Stomach (tissue), 9 donors: ENCODE data around the gene TBATA. TPM values are rescaled to one million over a fixed set of nuclear protein-coding genes. Genes with fewer than 3 reads are reported as not detected.

Source experiments
- DNase-seq, 2 donors: peaks; one replicate each; pipeline versions ENCODE4 v3.0.0 to v3.0.0-alpha.2; 2013 to 2019
- H3K27ac ChIP-seq, 5 donors: fragments of 200-600 bp in 4 of 5; sonication (generic) in 4 of 5; one replicate each; pipeline ENCODE4 v1.5.1; 2013 to 2019; ENCODE audit warnings: mild to moderate bottlenecking in 1 of 5, moderate library complexity in 1 of 5
- H3K27me3 ChIP-seq, 3 donors: fragments of 200-600 bp; sonication (generic); one replicate each; pipeline ENCODE4 v1.5.1; 2017 to 2019; ENCODE audit warnings: mixed run types in 1 of 3
- H3K36me3 ChIP-seq, 4 donors: fragments of 200-600 bp; sonication (generic); 1 replicate in 3 of 4; 2 replicates in 1 of 4; pipeline ENCODE4 v1.5.1; 2016 to 2019
- H3K4me1 ChIP-seq, 4 donors: fragments of 200-600 bp; sonication (generic); one replicate each; pipeline ENCODE4 v1.5.1; 2016 to 2019
- H3K4me3 ChIP-seq, 4 donors: fragments of 200-600 bp; sonication (generic) in 3 of 4; one replicate each; pipeline ENCODE4 v1.5.1; 2016 to 2019; ENCODE audit warnings: mild to moderate bottlenecking in 1 of 4
- H3K9me3 ChIP-seq, 4 donors: fragments of 200-600 bp; sonication (generic); one replicate each; pipeline ENCODE4 v1.5.1; 2016 to 2019
- EP300 ChIP-seq: sonication (generic); formaldehyde crosslinking; IDR thresholded peaks from one replicate; pipeline ENCODE4 v1.6.1; 2017; ENCODE audit warnings: antibody characterized with exemption
- POLR2A ChIP-seq, 4 donors: fragments of 450-650 bp; IDR thresholded peaks; one replicate each; pipeline ENCODE4 v1.6.1; 2016; ENCODE audit warnings: antibody characterized with exemption in 4 of 4, control low read depth in 2 of 4, mild to moderate bottlenecking in 1 of 4, moderate library complexity in 1 of 4
- POLR2AphosphoS5 ChIP-seq, 3 donors: sonication (generic); formaldehyde crosslinking; IDR thresholded peaks; one replicate each; pipeline ENCODE4 v1.6.1; 2016; ENCODE audit warnings: antibody characterized with exemption in 3 of 3
- WGBS, 5 donors: extraction: QIAGEN DNeasy Blood & Tissue Kit in 3 of 5; methylation state at CpG; one replicate each; pipeline versions ENCODE4 v1.1.5 to v1.1.7; 2013 to 2018; 5-methylcytosine and 5-hydroxymethylcytosine counted together
- intact Hi-C: fragments of 100-400 bp; cut with DNase I; formaldehyde crosslinking; loops from one replicate; pipeline ENCODE4 v1.15.1; 2023; ENCODE audit warnings: low total_unique reads
- polyA plus RNA-seq, 3 donors: library from polyadenylated mRNA; stranded (reverse); fragments of 200-250 nt; gene quantifications; one replicate each; pipeline ENCODE4 v1.2.3, GENCODE V29; 2013
- total RNA-seq, 5 donors: library from RNA; depleted of rRNA; stranded (reverse); fragments of >200 nt; gene quantifications; one replicate each; pipeline versions ENCODE4 v1.1.0 to v1.2.3, GENCODE V29; 2014 to 2016
- TF ChIP-seq, protein P1 (sequence below), 7 experiments: fragments of 450-650 bp in 4 of 7; fragments of 200-600 bp in 3 of 7; sonication (generic) in 3 of 7; IDR thresholded peaks; one replicate each; pipeline ENCODE4 v1.5.1; 2016 to 2019; ENCODE audit warnings: antibody characterized with exemption in 7 of 7, control low read depth in 2 of 7, mild to moderate bottlenecking in 1 of 7
- donor health status: healthy with polysubstance abuse.
- donor health status: Bipolar disorder and iron deficiency.
- donor health status: healthy.

The TBATA gene
- total and polyA plus RNA-seq, 8 donors, result not detected

DNA sequence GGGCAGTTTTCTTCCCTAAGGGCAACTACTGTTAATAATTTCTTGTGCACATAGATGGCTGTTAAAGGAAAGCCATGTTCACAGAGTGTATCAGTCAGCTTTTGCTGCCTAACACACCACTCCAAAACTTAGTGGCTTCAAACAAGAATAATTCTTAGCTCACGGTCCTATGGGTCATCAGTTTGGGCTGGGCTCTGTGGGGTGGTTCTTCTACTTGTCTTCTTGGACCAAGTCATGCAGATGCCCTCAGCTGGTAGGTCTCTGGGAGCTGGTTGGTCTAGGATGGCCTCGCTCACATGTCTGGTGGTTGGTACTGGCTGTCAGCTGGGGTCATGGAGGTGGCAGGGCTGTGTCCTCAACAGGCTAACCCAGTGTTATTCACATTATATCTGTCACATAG is 39.6 kb downstream of the TBATA start:
- no peak overlapping the region for H3K27ac ChIP-seq
- intact Hi-C loops, result no loop called here
- H3K4me1 ChIP-seq, result peaks cover 5 to 26% (median 16%) of the 10 kb centered on the region in 4 donors
- no peaks in the 10 kb centered on the region for H3K27me3 ChIP-seq
- DNase-seq, result no peak
- no peaks in the 10 kb centered on the region for H3K9me3 ChIP-seq
- WGBS, 5 donors, result 69 to 97% (median 89%) methylated on average over 2 of the region's 2 CpGs
- H3K36me3 ChIP-seq, result no peaks in the 10 kb centered on the region
- no peak overlapping the region for H3K4me3 ChIP-seq
- TF ChIP-seq POLR2AphosphoS5 (IDR thresholded peaks at IDR 0.05) (no peak), POLR2A (IDR thresholded peaks at IDR 0.05) (no peak), EP300 (no peak)
- TF ChIP-seq, protein P1, sequence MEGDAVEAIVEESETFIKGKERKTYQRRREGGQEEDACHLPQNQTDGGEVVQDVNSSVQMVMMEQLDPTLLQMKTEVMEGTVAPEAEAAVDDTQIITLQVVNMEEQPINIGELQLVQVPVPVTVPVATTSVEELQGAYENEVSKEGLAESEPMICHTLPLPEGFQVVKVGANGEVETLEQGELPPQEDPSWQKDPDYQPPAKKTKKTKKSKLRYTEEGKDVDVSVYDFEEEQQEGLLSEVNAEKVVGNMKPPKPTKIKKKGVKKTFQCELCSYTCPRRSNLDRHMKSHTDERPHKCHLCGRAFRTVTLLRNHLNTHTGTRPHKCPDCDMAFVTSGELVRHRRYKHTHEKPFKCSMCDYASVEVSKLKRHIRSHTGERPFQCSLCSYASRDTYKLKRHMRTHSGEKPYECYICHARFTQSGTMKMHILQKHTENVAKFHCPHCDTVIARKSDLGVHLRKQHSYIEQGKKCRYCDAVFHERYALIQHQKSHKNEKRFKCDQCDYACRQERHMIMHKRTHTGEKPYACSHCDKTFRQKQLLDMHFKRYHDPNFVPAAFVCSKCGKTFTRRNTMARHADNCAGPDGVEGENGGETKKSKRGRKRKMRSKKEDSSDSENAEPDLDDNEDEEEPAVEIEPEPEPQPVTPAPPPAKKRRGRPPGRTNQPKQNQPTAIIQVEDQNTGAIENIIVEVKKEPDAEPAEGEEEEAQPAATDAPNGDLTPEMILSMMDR (IDR thresholded peaks at IDR 0.05), result no peak

DNA sequence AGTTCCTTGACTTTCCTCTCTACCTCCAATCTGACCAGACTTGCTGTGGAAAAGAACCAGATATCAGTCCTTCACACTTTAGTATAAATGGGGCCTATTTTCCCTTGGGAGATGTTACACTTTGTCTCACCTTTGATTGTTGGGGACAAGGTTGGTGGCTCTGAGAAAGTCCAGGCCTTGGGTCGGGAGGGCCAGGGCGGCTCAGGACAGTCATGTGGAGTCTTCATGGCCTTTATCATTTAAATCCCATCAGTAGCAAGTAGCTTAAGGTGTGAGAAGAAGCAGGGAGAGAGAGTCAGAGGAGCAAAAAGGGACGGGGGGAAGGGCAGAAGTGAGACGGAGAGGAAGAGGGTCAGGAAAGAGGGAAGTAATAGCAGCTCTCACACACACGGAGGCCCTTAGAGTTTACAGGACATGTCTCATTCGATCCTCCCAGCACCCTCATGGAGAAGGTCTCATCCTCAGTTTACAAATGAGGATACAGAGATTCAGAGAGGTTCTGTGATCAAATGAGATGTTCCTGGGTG is 40.5 kb downstream of the TBATA start:
- no peak overlapping the region for H3K4me3 ChIP-seq
- 56 to 82% (median 64%) methylated on average over 6 of the region's 6 CpGs for WGBS, 5 donors
- H3K36me3 ChIP-seq, result no peaks in the 10 kb centered on the region
- intact Hi-C loops, result no loop called here
- DNase-seq, result no peak
- no peaks in the 10 kb centered on the region for H3K9me3 ChIP-seq
- H3K27ac ChIP-seq, result no peak overlapping the region
- H3K27me3 ChIP-seq, result no peaks in the 10 kb centered on the region
- TF ChIP-seq, protein P1 (IDR thresholded peaks at IDR 0.05), result no peak
- TF ChIP-seq EP300 (no peak), POLR2A (IDR thresholded peaks at IDR 0.05) (no peak)
- peaks cover 5 to 30% (median 16%) of the 10 kb centered on the region in 4 donors for H3K4me1 ChIP-seq

DNA sequence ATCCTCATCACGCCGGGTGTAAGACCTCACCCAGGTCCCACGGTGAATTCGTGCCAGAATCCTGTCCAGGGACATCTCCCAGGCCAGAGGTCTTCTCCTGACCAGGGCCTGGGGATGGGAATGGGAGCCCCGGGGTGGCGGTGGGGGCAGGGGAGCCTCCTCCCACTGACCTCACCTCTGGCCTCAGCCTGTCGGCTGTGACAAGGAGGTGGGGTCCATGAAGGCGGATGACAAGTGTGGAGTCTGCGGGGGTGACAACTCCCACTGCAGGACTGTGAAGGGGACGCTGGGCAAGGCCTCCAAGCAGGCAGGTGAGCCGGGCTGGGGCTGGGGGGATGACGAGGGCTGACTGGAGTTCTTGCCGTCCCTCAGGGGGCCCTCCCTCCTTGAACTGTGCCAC is 41.3 kb downstream of the TBATA start:
- no peaks in the 10 kb centered on the region for H3K27me3 ChIP-seq
- H3K36me3 ChIP-seq, result no peaks in the 10 kb centered on the region
- H3K4me3 ChIP-seq, result no peak overlapping the region
- H3K27ac ChIP-seq, result peak overlapping the region in 3 of 5 donors; percentile 34 to 61 (median 45)
- TF ChIP-seq, protein P1 (IDR thresholded peaks at IDR 0.05), result no peak
- intact Hi-C loops, result no loop called here
- peaks cover 5 to 30% (median 16%) of the 10 kb centered on the region in 4 donors for H3K4me1 ChIP-seq
- 80 to 90% (median 87%) methylated on average over 9 to 13 of the region's 13 CpGs for WGBS, 5 donors
- H3K9me3 ChIP-seq, result no peaks in the 10 kb centered on the region
- no peak for DNase-seq

DNA sequence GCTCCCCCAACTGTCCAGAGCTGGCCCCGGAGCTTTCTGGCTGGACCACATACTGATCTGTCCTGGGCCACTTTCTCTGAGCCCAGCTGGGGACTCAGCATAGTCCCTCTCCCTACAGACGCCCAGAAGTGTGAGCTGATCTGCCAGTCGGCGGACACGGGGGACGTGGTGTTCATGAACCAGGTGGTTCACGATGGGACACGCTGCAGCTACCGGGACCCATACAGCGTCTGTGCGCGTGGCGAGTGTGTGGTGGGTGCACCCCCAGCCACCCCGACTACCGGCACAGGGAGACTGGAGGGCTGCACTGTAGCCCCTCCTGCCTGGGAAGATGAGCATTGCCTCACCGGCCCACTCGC is 41.8 kb downstream of the TBATA start:
- Histone ChIP-seq H3K36me3 (no peaks in the 10 kb centered on the region), H3K4me1 (peaks cover 5 to 30% (median 16%) of the 10 kb centered on the region in 4 donors), H3K9me3 (no peaks in the 10 kb centered on the region), H3K27me3 (no peaks in the 10 kb centered on the region), H3K27ac (peak overlapping the region in 3 of 5 donors; percentile 34 to 61 (median 45)), H3K4me3 (no peak overlapping the region)
- WGBS, 5 donors, result 83 to 92% (median 88%) methylated on average over 14 to 17 of the region's 17 CpGs
- TF ChIP-seq, protein P1 (IDR thresholded peaks at IDR 0.05), result no peak
- intact Hi-C loops, result no loop called here
- no peak for DNase-seq
